HepG2 (cell line): Measurements from ENCODE around the gene WNK4. TPM values are rescaled to one million over a fixed set of nuclear protein-coding genes. Genes with fewer than 3 reads are reported as not detected.
A peak's percentile ranks its signal among the peaks of the same experiment; 100 is the strongest.

Source experiments
- AGO1 ChIP-seq: fragments of 200-400 bp; formaldehyde crosslinking; IDR thresholded peaks from 2 replicates; pipeline ENCODE4 v1.6.1; 2017; ENCODE audit warnings: mild to moderate bottlenecking, low read depth, low read length, moderate library complexity; ENCODE audit not compliant: poor library complexity, severe bottlenecking
- BATF2 ChIP-seq: sonication (generic); formaldehyde crosslinking; IDR thresholded peaks from 2 replicates; pipeline ENCODE4 v1.8.0; 2022; ENCODE audit warnings: mild to moderate bottlenecking, missing genetic modification reagents, moderate library complexity
- CBX5 ChIP-seq: sonication (generic); formaldehyde crosslinking; IDR thresholded peaks from 2 replicates; pipeline ENCODE4 v1.4.0; 2020; ENCODE audit warnings: missing genetic modification reagents, borderline replicate concordance
- CC2D1A ChIP-seq: sonication (generic); formaldehyde crosslinking; IDR thresholded peaks from 2 replicates; pipeline ENCODE4 v1.8.1; 2023; ENCODE audit warnings: mild to moderate bottlenecking, missing genetic modification reagents
- CHCHD3 ChIP-seq: sonication (generic); formaldehyde crosslinking; IDR thresholded peaks from 2 replicates; pipeline ENCODE4 v1.8.0; 2022; ENCODE audit warnings: mild to moderate bottlenecking, missing genetic modification reagents, moderate library complexity
- GLI4 ChIP-seq: sonication (generic); formaldehyde crosslinking; IDR thresholded peaks from 2 replicates; pipeline ENCODE4 v1.5.1; 2020; ENCODE audit warnings: missing genetic modification reagents, mild to moderate bottlenecking, moderate library complexity, borderline replicate concordance
- IRF2 ChIP-seq: IDR thresholded peaks from 2 replicates; pipeline ENCODE4 v1.6.1; 2018; ENCODE audit warnings: missing genetic modification reagents, missing compliant biosample characterization
- KLF16 ChIP-seq, 2 experiments: sonication (generic) in 1 of 2; formaldehyde crosslinking in 1 of 2; IDR thresholded peaks; 2 replicates each; pipeline versions ENCODE4 v1.6.1 to v1.8.0; 2016 to 2023; ENCODE audit warnings: missing genetic modification reagents in 2 of 2, missing compliant biosample characterization in 1 of 2
- MTA3 ChIP-seq: sonication (generic); formaldehyde crosslinking; IDR thresholded peaks from 2 replicates; pipeline ENCODE4 v1.4.0; 2020; ENCODE audit warnings: missing genetic modification reagents
- MXD4 ChIP-seq: IDR thresholded peaks from 2 replicates; pipeline ENCODE4 v1.6.1; 2016; ENCODE audit warnings: mild to moderate bottlenecking, missing biosample characterization, missing genetic modification reagents
- MYC ChIP-seq: sonication (generic); formaldehyde crosslinking; IDR thresholded peaks from 2 replicates; pipeline ENCODE4 v1.9.0; 2021; ENCODE audit warnings: missing genetic modification reagents, borderline replicate concordance
- PRPF4 ChIP-seq: fragments of 200-400 bp; formaldehyde crosslinking; IDR thresholded peaks from 2 replicates; pipeline ENCODE4 v1.6.1; 2016; ENCODE audit warnings: low read length, low read depth; ENCODE audit not compliant: poor library complexity, severe bottlenecking
- SALL1 ChIP-seq: sonication (generic); formaldehyde crosslinking; IDR thresholded peaks from 2 replicates; pipeline ENCODE4 v1.8.0; 2022; ENCODE audit warnings: mild to moderate bottlenecking, missing genetic modification reagents
- ZIK1 ChIP-seq: sonication (generic); formaldehyde crosslinking; IDR thresholded peaks from 2 replicates; pipeline ENCODE4 v1.5.0; 2020; ENCODE audit warnings: mild to moderate bottlenecking, low read depth, missing genetic modification reagents, borderline replicate concordance
- ZMAT3 ChIP-seq: sonication (generic); formaldehyde crosslinking; conservative IDR thresholded peaks from 2 replicates; pipeline ENCODE4 v1.7.0; 2021; ENCODE audit warnings: missing genetic modification reagents
- ZNF121 ChIP-seq: sonication (generic); formaldehyde crosslinking; IDR thresholded peaks from 2 replicates; pipeline ENCODE4 v1.5.0; 2020; ENCODE audit warnings: mild to moderate bottlenecking, missing genetic modification reagents
- ZNF136 ChIP-seq: sonication (generic); formaldehyde crosslinking; IDR thresholded peaks from 2 replicates; pipeline ENCODE4 v1.8.1; 2022; ENCODE audit warnings: low read depth, mild to moderate bottlenecking, moderate library complexity, missing genetic modification reagents
- ZNF235 ChIP-seq: sonication (generic); formaldehyde crosslinking; IDR thresholded peaks from 2 replicates; pipeline ENCODE4 v1.8.1; 2023; ENCODE audit warnings: mild to moderate bottlenecking, missing genetic modification reagents, borderline replicate concordance
- ZNF547 ChIP-seq: sonication (generic); formaldehyde crosslinking; IDR thresholded peaks from 2 replicates; pipeline ENCODE4 v1.5.1; 2020; ENCODE audit warnings: mild to moderate bottlenecking, missing genetic modification reagents
- ZNF614 ChIP-seq: IDR thresholded peaks from 2 replicates; pipeline ENCODE4 v1.6.1; 2018; ENCODE audit warnings: missing biosample characterization, missing genetic modification reagents, inconsistent platforms, borderline replicate concordance
- ZNF615 ChIP-seq: sonication (generic); formaldehyde crosslinking; IDR thresholded peaks from 2 replicates; pipeline ENCODE4 v1.5.0; 2020; ENCODE audit warnings: mild to moderate bottlenecking, missing genetic modification reagents, borderline replicate concordance
- ZNF790 ChIP-seq: sonication (generic); formaldehyde crosslinking; IDR thresholded peaks from 2 replicates; pipeline ENCODE4 v1.8.0; 2022; ENCODE audit warnings: missing genetic modification reagents, mild to moderate bottlenecking, borderline replicate concordance
- ZNF83 ChIP-seq: sonication (generic); formaldehyde crosslinking; IDR thresholded peaks from 2 replicates; pipeline ENCODE4 v1.4.0; 2020; ENCODE audit warnings: missing genetic modification reagents, mild to moderate bottlenecking, borderline replicate concordance
- polyA plus RNA-seq, 8 experiments: library from polyadenylated mRNA; depleted of rRNA in 3 of 8; stranded (reverse) in 7 of 8; unstranded in 1 of 8; fragments of >200 nt; fragmentation: Illumina TruSeq in 4 of 8; extraction: Trizol in 4 of 8; gene quantifications; 2 replicates each; pipeline versions ENCODE4 v1.2.1 to v1.2.3, GENCODE V29; 2011 to 2016; ENCODE audit warnings: low read depth in 4 of 8, missing spikeins in 1 of 8, mixed read lengths in 1 of 8; ENCODE audit not compliant: insufficient read depth in 1 of 8
- total RNA-seq, 5 experiments: library from RNA; depleted of rRNA; stranded (reverse); fragments of >200 nt; fragmentation: Illumina TruSeq; extraction: Trizol; gene quantifications; 2 replicates each; pipeline ENCODE4 v1.2.3, GENCODE V29; 2016; ENCODE audit warnings: low read depth in 1 of 5
- TF ChIP-seq, protein P1 (sequence below): sonication (generic); formaldehyde crosslinking; IDR thresholded peaks from 2 replicates; pipeline ENCODE4 v1.9.0; 2021; ENCODE audit warnings: missing genetic modification reagents, borderline replicate concordance
- TF ChIP-seq, protein P2 (sequence below): sonication (generic); formaldehyde crosslinking; IDR thresholded peaks from 2 replicates; pipeline ENCODE4 v1.9.0; 2021; ENCODE audit warnings: missing genetic modification reagents, borderline replicate concordance

Gene WNK4
- total and polyA plus RNA-seq, 2 of the 13 experiments (the other 11 are each of a cell fraction or from before 2014, with no cell fraction given) = 2.7 to 13.7 TPM

DNA sequence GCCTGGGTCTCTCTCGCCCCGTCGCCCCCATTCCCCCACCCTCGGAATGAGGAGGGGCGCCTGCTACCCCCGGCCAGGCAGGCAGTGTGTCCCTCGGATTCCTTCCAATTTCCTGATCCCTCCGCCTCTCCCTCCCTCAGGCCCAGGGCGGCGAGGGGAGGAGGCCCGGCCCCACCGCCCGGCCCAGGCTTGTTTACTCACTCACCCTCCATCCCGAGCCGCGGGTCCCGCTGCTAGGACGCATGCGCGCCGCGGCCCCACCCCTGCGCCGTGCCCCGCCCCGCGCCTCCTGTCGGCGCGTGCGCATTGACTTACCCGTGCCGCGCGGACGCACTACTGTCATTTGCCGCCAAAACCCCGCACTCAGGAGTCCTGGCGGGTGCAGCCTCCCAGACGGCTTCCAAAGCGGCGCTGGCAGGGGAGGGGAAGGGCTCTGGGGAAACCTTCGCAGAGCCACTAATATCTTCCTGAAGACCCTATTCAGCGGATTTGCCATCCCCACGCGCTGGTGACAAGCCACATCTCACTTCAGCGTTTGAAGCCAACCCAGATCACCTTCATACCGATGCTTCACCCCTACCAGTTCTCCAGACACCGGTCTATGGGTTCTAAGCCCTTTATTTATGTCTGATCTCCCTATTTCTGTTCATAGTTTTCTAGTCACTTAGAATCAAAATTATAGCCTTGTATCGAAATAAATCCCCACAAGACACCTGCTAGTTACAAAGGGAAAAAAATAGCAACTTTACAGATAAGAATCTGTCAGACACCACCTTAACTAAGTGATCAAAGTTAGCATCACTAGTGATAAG lies 35.4 kb upstream of the WNK4 start, which contains the start of gene EZH1 (continued):
- TF ChIP-seq ZNF615 (CRISPR knock-in tag) = peak; percentile 78; the same call in 1 of the 2 replicates
- peak; percentile 43 for TF ChIP-seq MYC (CRISPR knock-in tag)
- TF ChIP-seq CHCHD3 (CRISPR knock-in tag) = no peak
- peak in 1 of 2 experiments; percentile 57; a peak in 2 of 4 replicates for TF ChIP-seq KLF16 (CRISPR knock-in tag; IDR thresholded peaks at IDR 0.05)
- TF ChIP-seq ZNF614 (CRISPR knock-in tag) = peak; percentile 71; the same call in 1 of the 2 replicates
- peak; percentile 86; the same call in 1 of the 2 replicates for TF ChIP-seq BATF2
- no peak for TF ChIP-seq MTA3 (CRISPR knock-in tag)
- TF ChIP-seq AGO1 = peak; percentile 64
- no peak; the same call in 1 of the 2 replicates for TF ChIP-seq ZNF790 (CRISPR knock-in tag)
- TF ChIP-seq ZMAT3 (CRISPR knock-in tag) = no peak; the same call in 1 of the 2 replicates
- TF ChIP-seq, protein P1, sequence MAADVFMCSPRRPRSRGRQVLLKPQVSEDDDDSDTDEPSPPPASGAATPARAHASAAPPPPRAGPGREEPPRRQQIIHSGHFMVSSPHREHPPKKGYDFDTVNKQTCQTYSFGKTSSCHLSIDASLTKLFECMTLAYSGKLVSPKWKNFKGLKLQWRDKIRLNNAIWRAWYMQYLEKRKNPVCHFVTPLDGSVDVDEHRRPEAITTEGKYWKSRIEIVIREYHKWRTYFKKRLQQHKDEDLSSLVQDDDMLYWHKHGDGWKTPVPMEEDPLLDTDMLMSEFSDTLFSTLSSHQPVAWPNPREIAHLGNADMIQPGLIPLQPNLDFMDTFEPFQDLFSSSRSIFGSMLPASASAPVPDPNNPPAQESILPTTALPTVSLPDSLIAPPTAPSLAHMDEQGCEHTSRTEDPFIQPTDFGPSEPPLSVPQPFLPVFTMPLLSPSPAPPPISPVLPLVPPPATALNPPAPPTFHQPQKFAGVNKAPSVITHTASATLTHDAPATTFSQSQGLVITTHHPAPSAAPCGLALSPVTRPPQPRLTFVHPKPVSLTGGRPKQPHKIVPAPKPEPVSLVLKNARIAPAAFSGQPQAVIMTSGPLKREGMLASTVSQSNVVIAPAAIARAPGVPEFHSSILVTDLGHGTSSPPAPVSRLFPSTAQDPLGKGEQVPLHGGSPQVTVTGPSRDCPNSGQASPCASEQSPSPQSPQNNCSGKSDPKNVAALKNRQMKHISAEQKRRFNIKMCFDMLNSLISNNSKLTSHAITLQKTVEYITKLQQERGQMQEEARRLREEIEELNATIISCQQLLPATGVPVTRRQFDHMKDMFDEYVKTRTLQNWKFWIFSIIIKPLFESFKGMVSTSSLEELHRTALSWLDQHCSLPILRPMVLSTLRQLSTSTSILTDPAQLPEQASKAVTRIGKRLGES (CRISPR knock-in tag) = no peak
- TF ChIP-seq ZNF121 = no peak
- peak; percentile 62; the same call in 1 of the 2 replicates for TF ChIP-seq ZNF547 (CRISPR knock-in tag)
- TF ChIP-seq GLI4 (CRISPR knock-in tag) = peak; percentile 33
- no peak for TF ChIP-seq ZNF136 (CRISPR knock-in tag)
- TF ChIP-seq CC2D1A = no peak
- TF ChIP-seq ZNF235 (CRISPR knock-in tag) = peak; percentile 81; the same call in 1 of the 2 replicates
- TF ChIP-seq PRPF4 = no peak
- TF ChIP-seq, protein P2, sequence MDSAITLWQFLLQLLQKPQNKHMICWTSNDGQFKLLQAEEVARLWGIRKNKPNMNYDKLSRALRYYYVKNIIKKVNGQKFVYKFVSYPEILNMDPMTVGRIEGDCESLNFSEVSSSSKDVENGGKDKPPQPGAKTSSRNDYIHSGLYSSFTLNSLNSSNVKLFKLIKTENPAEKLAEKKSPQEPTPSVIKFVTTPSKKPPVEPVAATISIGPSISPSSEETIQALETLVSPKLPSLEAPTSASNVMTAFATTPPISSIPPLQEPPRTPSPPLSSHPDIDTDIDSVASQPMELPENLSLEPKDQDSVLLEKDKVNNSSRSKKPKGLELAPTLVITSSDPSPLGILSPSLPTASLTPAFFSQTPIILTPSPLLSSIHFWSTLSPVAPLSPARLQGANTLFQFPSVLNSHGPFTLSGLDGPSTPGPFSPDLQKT (CRISPR knock-in tag) = no peak
- no peak for TF ChIP-seq CBX5 (CRISPR knock-in tag)
- peak; percentile 39; the same call in 1 of the 2 replicates for TF ChIP-seq IRF2 (CRISPR knock-in tag)
- 0 out of 2 replicates have a peak, but pooled peaks have one; percentile 69 for TF ChIP-seq ZNF83 (CRISPR knock-in tag)
- TF ChIP-seq ZIK1 = peak; percentile 91
- TF ChIP-seq SALL1 = peak; percentile 96
- peak; percentile 84 for TF ChIP-seq MXD4 (CRISPR knock-in tag)
